K562 (cell line): ENCODE results near the gene MVP. TPM values are rescaled to one million over a fixed set of nuclear protein-coding genes. Genes with fewer than 3 reads are reported as not detected.

Source experiments
- BCOR ChIP-seq: fragments of 450-650 bp; IDR thresholded peaks from 2 replicates; pipeline ENCODE4 v1.6.1; 2016
- BMI1 ChIP-seq: fragments of 150-350 bp; IDR thresholded peaks from 2 replicates; pipeline ENCODE4 v1.6.1; 2014; ENCODE audit warnings: low read length
- CBFA2T2 ChIP-seq: fragments of 450-650 bp; conservative IDR thresholded peaks from 2 replicates; pipeline ENCODE4 v1.6.1; 2017; ENCODE audit warnings: mild to moderate bottlenecking
- EP400 ChIP-seq: fragments of 450-650 bp; IDR thresholded peaks from 2 replicates; pipeline ENCODE4 v1.6.1; 2017; ENCODE audit warnings: antibody characterized with exemption, mild to moderate bottlenecking, moderate library complexity
- ETV1 ChIP-seq: fragments of 450-650 bp; conservative IDR thresholded peaks from 2 replicates; pipeline ENCODE4 v1.6.1; 2016; ENCODE audit warnings: missing genetic modification characterization, control low read depth, low read depth, missing compliant biosample characterization
- EWSR1 ChIP-seq: fragments of 450-650 bp; IDR thresholded peaks from 2 replicates; pipeline ENCODE4 v1.6.1; 2018; ENCODE audit warnings: borderline replicate concordance, mild to moderate bottlenecking, low read depth, moderate library complexity; ENCODE audit not compliant: partially characterized antibody
- FOXJ2 ChIP-seq: fragments of 200-800 bp; sonication (Bioruptor generic); IDR thresholded peaks from 2 replicates; pipeline ENCODE4 v1.6.1; 2016; ENCODE audit warnings: missing genetic modification characterization, missing compliant biosample characterization
- GABPB2 ChIP-seq: fragments of 250-450 bp; sonication (Bioruptor Pico); conservative IDR thresholded peaks from 2 replicates; pipeline ENCODE4 v1.5.1; 2021; ENCODE audit warnings: mild to moderate bottlenecking
- KLF10 ChIP-seq: fragments of 250-450 bp; sonication (Bioruptor Pico); IDR thresholded peaks from 2 replicates; pipeline ENCODE4 v1.6.1; 2021; ENCODE audit warnings: matching md5 sums
- NEUROD1 ChIP-seq: fragments of 150-350 bp; IDR thresholded peaks from 2 replicates; pipeline ENCODE4 v1.6.1; 2014; ENCODE audit warnings: borderline replicate concordance, low read length, low read depth; ENCODE audit not compliant: partially characterized antibody
- NFE2 ChIP-seq: IDR thresholded peaks from 2 replicates; pipeline ENCODE4 v1.6.1; 2014; ENCODE audit warnings: antibody characterized with exemption, low read depth
- NR1H2 ChIP-seq: sonication (generic); formaldehyde crosslinking; IDR thresholded peaks from 2 replicates; pipeline ENCODE4 v1.4.0; 2020; ENCODE audit warnings: mild to moderate bottlenecking, missing genetic modification reagents
- PCBP1 ChIP-seq: fragments of 200-400 bp; formaldehyde crosslinking; IDR thresholded peaks from 2 replicates; pipeline ENCODE4 v1.6.1; 2018; ENCODE audit warnings: mild to moderate bottlenecking, low read depth, low read length; ENCODE audit not compliant: poor library complexity, severe bottlenecking
- RBM25 ChIP-seq: fragments of 200-400 bp; formaldehyde crosslinking; IDR thresholded peaks from 2 replicates; pipeline ENCODE4 v1.6.1; 2018; ENCODE audit warnings: low read length, low read depth, moderate library complexity; ENCODE audit not compliant: severe bottlenecking
- RCOR1 ChIP-seq, 2 experiments: IDR thresholded peaks; 2 replicates each; pipeline ENCODE4 v1.6.1; 2012; ENCODE audit warnings: low read depth in 2 of 2, low read length in 2 of 2, borderline replicate concordance in 1 of 2, improper control_type of control experiment in 1 of 2
- SMARCA5 ChIP-seq: fragments of 450-650 bp; IDR thresholded peaks from 2 replicates; pipeline ENCODE4 v1.6.1; 2016
- SMARCC2 ChIP-seq: fragments of 450-650 bp; IDR thresholded peaks from 2 replicates; pipeline ENCODE4 v1.6.1; 2017; ENCODE audit warnings: antibody characterized with exemption, moderate library complexity, mild to moderate bottlenecking, low read depth
- SREBF1 ChIP-seq: fragments of 150-350 bp; IDR thresholded peaks from 2 replicates; pipeline ENCODE4 v1.6.1; 2014; ENCODE audit warnings: antibody characterized with exemption, low read depth, low read length, borderline replicate concordance
- ZBTB5 ChIP-seq: fragments of 450-650 bp; IDR thresholded peaks from 2 replicates; pipeline ENCODE4 v1.6.1; 2017; ENCODE audit warnings: antibody characterized with exemption
- ZKSCAN3 ChIP-seq: fragments of 250-450 bp; sonication (Bioruptor Pico); IDR thresholded peaks from 2 replicates; pipeline ENCODE4 v1.4.0; 2020
- ZNF395 ChIP-seq: fragments of 200-800 bp; sonication (Bioruptor generic); IDR thresholded peaks from 2 replicates; pipeline ENCODE4 v1.6.1; 2017; ENCODE audit warnings: missing genetic modification characterization, missing compliant biosample characterization
- ZNF584 ChIP-seq: fragments of 200-800 bp; sonication (Bioruptor generic); IDR thresholded peaks from 2 replicates; pipeline ENCODE4 v1.6.1; 2016; ENCODE audit warnings: low read depth, mild to moderate bottlenecking, missing genetic modification characterization, missing compliant biosample characterization
- ZNF77 ChIP-seq: fragments of 250-450 bp; sonication (Bioruptor Pico); IDR thresholded peaks from 2 replicates; pipeline ENCODE4 v1.5.0; 2020
- polyA plus RNA-seq, 8 experiments: library from polyadenylated mRNA; depleted of rRNA in 4 of 8; stranded (reverse) in 5 of 8; unstranded in 3 of 8; fragments of >200 nt; fragmentation: Nextera tagmentation in 2 of 8; fragmentation: Illumina TruSeq in 1 of 8; extraction: Ambion mirVana in 2 of 8; extraction: Trizol in 1 of 8; gene quantifications; 2 replicates each; pipeline versions ENCODE4 v1.2.1 to v1.2.3, GENCODE V29; 2011 to 2014; ENCODE audit warnings: inconsistent platforms in 1 of 8, missing spikeins in 1 of 8
- total RNA-seq, 7 experiments: library from RNA; depleted of rRNA in 6 of 7; stranded (reverse); fragments of >200 nt in 6 of 7; fragmentation: Illumina TruSeq in 2 of 7; extraction: Trizol in 2 of 7; gene quantifications; 2 replicates each; pipeline versions ENCODE4 v1.2.1 to v1.2.3, GENCODE V29; 2011 to 2021; ENCODE audit warnings: low replicate concordance in 1 of 7
- TF ChIP-seq, protein P1 (sequence below): fragments of 250-450 bp; sonication (Bioruptor Pico); IDR thresholded peaks from 2 replicates; pipeline ENCODE4 v1.5.0; 2022; ENCODE audit warnings: mild to moderate bottlenecking

MVP gene
- total and polyA plus RNA-seq, 9 of the 15 experiments (the other 6 are each of a cell fraction or from before 2014, with no cell fraction given): 0.39 to 1.9 (median 0.76) TPM; not detected in 2

- no peak for TF ChIP-seq SMARCA5
- no peak for TF ChIP-seq BMI1
- TF ChIP-seq SREBF1: peak; percentile 55; the same call in 1 of the 2 replicates
- TF ChIP-seq EP400: peak; percentile 96
- TF ChIP-seq KLF10 (CRISPR knock-in tag): no peak
- peak; percentile 59; the same call in 1 of the 2 replicates for TF ChIP-seq ZBTB5
- TF ChIP-seq, protein P1, sequence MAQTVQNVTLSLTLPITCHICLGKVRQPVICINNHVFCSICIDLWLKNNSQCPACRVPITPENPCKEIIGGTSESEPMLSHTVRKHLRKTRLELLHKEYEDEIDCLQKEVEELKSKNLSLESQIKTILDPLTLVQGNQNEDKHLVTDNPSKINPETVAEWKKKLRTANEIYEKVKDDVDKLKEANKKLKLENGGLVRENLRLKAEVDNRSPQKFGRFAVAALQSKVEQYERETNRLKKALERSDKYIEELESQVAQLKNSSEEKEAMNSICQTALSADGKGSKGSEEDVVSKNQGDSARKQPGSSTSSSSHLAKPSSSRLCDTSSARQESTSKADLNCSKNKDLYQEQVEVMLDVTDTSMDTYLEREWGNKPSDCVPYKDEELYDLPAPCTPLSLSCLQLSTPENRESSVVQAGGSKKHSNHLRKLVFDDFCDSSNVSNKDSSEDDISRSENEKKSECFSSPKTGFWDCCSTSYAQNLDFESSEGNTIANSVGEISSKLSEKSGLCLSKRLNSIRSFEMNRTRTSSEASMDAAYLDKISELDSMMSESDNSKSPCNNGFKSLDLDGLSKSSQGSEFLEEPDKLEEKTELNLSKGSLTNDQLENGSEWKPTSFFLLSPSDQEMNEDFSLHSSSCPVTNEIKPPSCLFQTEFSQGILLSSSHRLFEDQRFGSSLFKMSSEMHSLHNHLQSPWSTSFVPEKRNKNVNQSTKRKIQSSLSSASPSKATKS (CRISPR knock-in tag): no peak
- TF ChIP-seq NR1H2: peak; percentile 76; the same call in 1 of the 2 replicates
- TF ChIP-seq PCBP1: peak; percentile 61
- TF ChIP-seq ZNF395: no peak
- TF ChIP-seq SMARCC2: no peak
- TF ChIP-seq EWSR1: no peak
- peak; percentile 82 for TF ChIP-seq FOXJ2 (tag)
- peak in 1 of 2 experiments; percentile 25; a peak in 2 of 4 replicates for TF ChIP-seq RCOR1 (IDR thresholded peaks at IDR 0.05; ENCODE audit: borderline replicate concordance in 1 of 2, low read depth in 2 of 2, low read length in 2 of 2)
- TF ChIP-seq ZNF77 (CRISPR knock-in tag): no peak
- TF ChIP-seq GABPB2 (CRISPR knock-in tag): no peak
- no peak for TF ChIP-seq ZKSCAN3 (CRISPR knock-in tag)
- TF ChIP-seq BCOR: peak; percentile 30
- no peak for TF ChIP-seq ZNF584 (CRISPR knock-in tag)
- no peak for TF ChIP-seq NFE2
- TF ChIP-seq ETV1 (tag): peak; percentile 44; the same call in 1 of the 2 replicates
- peak; percentile 34 for TF ChIP-seq NEUROD1
- no peak for TF ChIP-seq RBM25
- no peak for TF ChIP-seq CBFA2T2
Measured at GRCh38 chr16:29815793-29816693, 4.2 kb upstream of the MVP start, which contains the start of gene PAGR1 (continued).
